ENCODE data around the gene UST.

UST gene

DNA sequence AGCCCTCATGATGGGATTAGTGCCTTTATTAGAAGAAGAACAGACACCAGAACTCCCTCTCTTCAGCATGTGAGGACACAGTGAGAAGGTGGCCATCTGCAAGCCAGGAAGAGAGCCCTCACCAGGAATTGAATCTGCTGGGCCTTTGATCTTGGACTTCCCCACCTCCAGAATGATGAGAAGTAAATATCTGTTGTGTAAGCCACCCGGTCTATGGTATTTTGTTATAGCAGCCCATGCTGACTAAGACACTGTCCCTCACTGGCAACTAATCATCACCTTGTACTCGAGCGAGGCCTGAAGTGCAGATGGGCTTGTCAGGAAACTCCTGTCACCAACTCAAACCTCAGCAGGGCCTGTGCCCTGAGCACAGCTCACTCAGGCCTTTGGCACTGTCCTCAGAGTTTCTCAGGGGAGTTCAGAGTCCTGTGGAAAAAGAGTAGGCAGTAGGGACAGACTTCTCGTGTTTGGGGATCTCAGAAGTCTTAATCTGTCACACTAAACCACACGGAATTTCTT is 62.0 kb downstream of the UST start:
- DNase-seq = no peak

DNA sequence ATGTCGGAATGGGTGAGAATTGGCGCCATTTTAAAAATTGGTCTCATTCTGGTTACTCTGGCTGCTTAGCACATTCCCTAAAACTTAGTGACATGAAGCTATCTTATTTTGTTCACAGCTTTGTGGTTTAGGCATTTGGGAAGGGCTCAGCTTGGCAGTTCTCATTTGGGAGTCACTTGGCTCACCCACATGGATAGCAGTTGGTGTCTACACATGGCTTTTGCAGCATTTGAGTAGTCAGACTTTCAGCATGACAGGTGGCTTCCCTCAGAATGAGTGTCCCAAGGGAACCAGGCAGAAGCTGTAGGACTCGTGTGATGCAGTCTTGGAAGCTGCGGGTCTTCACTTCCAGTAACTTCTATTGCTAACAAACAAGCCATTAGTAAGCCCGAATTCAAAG is 64.6 kb downstream of the UST start:
- no peak for DNase-seq

DNA sequence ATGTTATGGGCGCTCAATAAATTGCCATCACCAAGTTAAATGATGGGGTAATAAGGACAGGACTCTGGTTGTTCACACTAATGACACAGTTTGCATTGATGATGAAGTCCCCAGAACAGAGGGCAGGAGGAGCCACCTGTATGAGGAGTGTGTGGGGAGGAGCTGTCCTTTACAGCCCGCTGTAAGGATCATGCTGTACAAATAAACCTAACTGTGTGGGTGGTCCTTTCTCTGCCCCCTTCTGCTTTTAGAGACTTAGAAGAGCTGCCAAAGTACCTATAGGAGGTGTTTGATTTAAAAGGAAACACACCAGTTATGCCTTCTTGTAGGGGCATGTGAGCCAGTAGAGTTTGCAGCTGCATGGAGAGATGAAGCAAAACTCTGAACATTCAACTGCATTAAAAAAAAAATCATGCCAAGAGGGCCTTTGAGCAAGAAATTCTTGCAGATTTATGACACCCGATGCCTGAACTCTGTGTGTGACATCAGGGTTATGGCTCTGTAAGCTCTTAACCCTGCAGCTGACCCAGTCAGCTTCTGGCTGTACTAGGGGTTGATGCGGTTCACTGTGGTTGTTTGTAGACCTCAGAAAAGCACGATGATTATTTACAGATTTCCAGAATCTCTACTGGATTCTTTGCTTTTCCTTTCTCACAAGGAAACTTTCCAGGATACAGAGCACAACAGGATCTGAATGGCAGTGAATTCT is 67.4 kb downstream of the UST start:
- DNase-seq = no peak

DNA sequence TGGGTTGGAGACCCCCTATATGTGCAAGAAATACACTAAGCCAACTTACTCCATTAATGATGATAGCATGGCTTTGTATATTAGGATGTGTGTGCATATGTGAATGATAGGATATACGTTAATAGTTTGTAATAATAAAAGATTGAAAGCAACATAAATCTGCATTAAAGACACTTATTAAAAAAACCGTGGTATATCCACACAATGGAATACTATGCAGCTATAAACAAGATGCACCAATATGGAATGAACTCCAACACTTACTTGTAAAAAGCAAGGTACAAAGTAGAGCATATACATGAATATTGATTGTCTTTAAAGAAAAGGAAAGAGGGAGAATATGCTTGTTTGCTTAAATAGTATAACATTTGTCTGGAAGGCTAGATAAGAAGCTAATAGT is 68.0 kb downstream of the UST start:
- no peak for DNase-seq

DNA sequence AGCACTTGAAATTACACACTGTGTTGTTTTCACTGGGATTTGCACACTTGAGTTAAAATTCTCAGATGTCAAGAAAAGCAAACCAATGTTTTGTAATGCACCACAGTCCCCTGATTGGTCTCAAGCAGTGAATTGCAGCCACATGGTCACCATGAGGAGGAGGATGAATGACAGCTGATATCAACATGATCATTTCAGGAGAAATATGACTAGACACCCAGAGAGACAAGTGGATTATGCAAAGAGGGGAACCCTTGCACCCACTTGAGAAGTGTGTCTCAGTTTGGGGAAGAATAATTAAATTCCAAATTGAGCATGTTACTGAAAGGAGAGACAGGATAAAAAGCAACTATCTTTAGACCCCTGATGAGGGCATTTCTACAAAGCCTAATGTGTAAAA is 69.3 kb downstream of the UST start:
- DNase-seq = no peak

DNA sequence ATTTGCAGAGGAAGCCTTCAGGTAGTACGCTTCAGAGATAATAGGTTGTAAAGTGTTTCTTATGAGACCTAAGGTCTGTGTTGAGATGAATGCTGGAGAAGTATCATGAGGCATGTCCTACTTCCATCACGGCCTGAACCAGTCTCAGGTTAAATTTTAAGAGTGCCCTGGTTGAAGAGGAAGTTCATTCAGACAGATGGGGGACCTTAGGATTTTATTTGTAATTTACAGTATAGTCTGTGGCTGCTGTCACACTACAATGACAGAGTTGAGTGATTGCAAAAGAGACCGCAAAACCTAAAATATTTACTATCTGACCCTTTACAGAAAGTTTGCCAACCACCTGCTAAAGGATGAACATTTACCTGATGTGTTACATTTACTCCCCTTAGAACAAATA is 70.9 kb downstream of the UST start:
- DNase-seq = no peak

DNA sequence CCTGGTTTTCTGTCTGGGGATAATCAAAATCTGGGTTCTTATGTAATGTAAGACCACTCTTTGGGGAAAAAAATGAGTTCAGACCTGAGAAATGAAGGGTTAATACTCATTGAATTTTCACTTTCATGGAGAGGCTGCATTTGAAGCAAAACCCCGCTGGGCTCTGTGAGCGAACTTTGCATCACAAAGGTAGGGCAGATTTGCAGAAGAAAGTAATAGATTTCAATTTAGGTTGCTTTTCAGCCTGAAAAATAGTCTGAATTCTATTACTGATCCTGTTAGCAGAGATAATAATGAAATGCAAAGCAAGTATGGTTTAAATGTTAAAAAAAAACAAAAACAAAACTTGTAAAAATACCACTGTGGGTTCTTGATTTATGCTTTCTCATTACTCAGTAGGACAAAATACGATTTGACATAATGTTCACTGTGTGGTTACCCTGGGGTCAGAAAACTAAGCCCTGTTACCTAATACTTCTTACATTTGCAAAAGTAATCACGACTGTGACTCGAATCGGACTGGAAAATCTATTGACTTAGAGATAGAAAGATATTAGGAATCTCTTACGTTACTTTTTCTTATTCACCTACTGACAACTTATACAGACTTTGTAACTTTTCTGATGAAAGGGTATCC is 72.2 kb downstream of the UST start:
- DNase-seq = no peak

DNA sequence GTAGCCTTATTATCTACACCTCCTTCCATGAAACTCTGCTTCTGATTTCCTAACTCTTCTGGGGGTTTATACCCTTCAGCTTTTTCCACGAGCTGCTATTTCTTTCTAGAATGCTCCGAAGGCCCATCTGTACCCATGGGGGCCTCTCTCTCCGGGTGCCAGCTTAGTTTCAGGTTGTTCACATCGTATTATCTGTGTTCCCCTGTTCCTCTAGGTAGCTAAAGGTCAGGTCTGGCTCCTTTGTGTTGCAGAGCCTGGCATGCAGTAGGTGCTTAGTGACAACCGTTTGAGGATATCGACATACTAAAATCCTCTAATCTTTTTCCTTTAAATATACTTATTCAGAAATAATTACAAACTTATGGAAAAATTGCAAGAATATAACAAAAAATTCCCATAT is 73.0 kb downstream of the UST start:
- no peak for DNase-seq

DNA sequence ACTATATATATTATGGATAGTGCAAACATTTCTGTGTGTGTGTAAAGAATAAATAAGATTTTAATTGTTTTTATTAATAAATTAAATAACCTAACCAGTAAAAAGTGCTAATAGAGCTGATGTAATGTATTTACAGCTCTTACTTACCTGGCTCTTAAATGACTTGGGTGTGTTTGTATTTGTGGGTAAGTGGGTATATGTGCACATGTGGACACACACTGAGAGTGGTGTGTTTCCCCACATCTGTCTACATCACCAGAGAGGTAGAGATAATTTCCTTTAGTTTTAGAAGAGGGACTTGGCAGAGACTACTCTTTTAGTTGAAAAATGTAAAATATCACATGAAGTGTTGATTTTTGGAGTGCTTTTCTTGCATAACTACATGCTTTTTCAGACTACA is 76.0 kb downstream of the UST start:
- DNase-seq = no peak

DNA sequence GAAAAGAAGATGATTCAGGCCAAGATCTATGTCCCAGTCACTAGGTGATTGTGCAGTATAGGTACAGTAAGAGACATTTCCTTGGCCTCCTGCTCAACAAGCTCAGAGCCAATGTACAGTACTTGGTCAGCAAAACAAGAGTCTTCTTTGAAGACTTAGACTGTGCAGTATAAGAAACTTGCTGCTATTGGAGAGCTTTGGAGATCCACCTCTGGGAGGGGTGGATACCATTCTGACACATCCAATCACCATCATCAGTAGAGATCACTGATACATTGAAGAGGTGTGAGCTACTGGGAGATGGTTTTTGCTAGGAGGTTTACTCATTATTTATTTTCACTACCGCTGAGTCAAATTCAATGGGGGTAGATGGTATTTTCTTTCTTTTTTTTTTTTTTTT is 77.5 kb downstream of the UST start:
- no peak for DNase-seq

DNA sequence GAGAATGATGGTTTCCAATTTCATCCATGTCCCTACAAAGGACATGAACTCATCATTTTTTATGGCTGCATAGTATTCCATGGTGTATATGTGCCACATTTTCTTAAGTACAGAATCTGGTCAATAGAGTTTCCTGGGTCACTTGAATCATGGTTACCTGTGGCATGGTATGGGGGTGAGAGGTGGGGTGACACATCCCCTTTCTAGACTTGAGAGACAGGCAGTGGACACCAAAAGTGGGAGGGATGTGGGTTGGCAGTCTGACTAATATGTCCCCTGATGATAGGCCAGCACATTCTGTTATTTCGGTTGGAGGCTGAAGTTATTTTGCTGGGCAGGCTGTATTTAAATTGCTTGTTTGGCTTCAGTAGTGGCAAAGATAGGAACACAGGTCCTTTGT is 78.1 kb downstream of the UST start:
- no peak for DNase-seq

DNA sequence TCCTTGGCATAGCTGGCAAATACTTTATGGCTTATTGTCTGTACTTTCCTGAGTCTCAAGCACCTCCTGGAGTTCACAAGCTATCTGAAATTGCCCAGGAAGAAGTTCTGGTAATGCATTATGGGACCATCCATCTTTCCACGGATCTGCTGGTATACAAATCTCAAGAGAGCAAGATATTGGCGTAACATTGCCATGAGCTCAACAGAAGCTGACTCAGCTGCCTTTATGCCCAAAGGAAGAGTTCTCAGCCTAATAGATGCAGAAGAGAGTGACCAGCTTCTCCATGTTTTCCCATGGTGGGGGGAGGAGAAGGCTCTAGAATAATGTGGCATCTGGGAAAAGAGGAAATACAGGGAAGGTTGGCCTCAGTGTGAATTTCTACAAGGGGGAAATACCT is 78.7 kb downstream of the UST start:
- DNase-seq = no peak

DNA sequence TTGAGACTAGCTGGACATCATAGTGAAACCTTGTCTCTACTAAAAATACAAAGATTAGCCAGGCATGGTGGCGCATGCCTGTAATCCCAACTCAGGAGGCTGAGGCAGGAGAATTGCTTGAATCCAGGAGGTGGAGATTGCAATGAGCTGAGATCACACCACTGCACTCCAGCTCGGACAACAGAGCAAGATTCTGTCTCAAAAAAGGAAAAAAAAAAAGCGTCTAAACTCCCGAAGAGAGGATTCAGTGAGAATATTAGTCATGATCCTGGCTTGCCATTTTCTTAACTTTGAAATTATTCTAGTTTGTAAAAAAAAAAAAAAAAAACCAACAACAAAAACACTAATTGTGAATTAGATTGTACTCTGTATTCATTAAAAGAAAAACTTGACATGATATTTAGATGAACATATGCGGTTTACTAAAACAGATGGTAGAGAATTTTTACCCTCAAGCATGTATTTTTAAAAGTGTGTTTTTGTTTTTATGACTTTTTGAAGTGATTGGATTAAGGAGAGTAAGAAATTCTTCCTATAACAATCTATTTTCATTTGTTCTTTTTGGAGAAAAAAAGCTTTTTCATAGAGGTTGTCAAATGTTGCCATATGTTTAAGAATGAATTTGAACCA is 80.7 kb downstream of the UST start:
- DNase-seq = no peak

DNA sequence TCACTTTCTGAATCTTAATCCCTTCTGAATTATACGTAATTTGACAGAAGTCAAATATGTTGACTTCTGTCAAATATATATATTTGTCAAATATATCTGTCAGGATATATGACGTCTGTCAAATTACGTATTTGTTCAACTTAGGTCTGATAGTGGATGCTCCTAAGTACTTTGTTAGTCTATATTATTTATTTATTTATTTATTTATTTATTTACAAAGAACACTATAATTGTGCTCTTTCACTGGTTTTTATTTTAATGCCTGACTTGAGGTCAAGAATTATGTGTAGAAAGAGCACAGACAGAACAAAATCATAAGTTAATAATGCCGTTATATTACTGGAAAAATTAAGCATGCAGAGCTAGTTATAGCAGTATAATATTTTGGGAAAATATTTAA is 81.2 kb downstream of the UST start:
- DNase-seq = no peak

DNA sequence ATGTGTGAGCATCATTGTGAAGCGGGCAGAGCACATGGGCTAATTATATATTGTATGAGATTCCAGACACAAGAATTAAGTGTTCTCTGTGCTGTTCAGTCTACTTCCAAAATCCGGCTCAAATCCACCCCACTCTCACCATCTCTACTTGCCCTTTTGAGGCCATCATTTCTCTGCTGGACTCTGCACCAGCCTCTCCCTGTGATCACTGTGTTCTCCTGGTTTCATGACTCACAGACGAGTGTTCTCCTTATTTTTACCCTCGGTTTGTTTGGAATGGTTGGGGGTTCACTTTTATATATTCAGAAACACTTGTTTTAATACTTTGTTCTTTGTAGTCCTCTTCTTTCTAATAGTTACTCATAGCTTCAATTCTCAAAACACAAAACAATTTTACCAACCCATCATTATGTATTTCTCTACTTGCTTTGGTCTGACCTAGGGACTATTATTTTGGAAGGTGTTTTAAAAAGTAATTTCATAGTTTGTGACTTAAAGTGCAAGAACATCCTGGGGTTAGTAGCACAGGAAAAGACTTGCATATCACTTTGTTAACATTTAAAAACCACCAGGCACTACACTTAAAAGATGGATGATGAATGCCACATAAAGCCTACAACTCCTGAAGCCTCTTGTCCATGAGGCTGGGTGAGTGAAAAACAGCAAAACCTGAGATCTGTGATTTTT is 82.7 kb downstream of the UST start:
- no peak for DNase-seq

DNA sequence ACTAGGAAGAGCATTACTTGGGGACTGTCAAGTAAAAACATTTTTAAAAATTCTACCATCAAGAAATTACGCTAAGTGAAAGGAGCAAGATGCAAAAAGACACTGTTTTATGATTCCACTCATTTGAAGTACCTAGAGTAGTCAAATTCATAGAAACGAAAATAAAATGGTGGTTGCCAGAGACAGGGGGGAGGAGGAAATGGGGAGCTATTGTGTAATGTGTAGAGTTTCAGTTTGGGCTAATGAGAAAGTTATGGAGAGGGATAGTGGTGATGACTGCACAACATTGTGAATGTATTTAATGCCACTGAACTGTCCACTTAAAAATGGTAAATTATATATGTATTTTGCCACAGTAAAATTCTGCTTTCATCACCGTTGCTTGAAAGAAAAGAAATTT is 83.8 kb downstream of the UST start:
- DNase-seq = no peak

DNA sequence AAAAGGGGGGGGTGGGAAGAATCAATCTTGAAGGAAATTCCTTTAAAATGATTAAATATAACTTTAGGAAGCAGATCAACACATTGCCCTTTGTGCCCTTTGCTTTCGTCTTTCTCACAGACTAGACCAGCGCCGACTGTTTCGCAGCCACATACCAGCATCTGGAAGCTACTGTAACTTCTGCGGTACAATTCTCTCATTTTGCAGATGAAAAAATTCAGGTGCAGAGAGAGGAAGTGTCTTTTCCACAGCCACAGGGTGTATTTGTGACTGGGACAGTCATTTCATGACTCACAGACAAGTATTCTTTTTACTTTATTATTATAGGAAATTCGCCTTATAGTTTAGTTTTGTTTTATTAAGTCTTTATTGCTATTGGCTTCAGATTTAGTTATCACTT is 84.2 kb downstream of the UST start:
- no peak for DNase-seq

DNA sequence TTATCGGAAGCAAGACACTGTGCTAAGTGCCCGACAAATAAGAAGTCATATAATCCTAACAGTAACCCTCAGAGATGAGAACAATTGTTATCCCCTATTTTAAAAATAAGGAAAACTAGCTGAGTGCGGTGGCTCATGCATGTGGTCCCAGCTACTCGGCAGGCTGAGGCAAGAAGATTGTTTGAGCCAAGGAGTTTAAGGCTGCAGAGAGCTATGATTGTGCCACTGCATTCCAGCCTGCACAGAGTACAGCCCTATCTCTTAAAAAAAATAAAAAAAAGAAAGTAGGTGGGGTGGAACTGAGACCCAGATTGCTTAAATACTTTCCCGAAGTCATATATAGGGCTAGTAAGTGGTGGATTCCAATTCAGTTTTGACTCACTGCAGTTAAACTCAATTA is 84.7 kb downstream of the UST start:
- no peak for DNase-seq

DNA sequence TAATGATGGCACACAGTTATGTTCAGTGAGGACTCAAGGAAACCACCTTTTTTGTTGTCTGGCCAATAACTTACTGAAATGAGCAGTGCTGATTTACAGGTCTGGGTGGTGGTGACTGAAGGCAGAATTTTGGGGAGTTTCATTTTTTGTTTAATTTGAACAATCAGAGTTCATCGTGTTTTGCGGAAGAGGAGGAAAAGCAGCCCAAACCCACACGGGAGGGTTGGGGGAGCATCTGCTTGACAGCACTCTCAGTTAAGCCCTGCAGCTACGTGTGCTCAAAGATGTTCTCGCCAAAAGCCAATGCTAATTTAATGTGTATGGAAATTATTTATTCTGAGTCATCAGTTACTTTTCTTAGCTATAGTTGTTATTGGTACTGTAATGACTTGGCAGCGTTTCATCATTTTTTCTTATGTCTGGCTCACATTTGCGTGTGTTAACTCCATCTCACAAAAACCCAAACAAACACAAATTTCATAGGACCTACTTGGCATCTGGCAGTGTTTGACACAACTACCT is 89.2 kb downstream of the UST start:
- DNase-seq = no peak

DNA sequence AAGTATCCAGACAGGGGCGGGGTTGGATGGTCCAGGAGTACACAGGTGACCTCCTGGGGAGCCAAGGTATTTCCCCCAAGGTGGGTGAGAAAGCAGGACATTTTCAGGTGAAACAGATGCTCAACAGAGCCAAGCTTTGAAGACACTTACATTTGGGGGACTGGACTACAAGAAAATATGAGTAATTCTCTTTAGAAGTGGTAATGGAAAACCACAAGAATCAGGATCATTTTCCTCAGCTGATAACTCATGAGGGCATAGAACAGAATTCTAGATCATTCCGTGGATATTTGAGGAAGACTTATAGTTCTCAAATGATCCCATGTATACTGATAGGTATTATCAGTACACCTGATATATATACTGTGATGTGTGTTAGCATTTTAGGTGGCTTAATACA is 89.9 kb downstream of the UST start:
- DNase-seq = no peak

DNA sequence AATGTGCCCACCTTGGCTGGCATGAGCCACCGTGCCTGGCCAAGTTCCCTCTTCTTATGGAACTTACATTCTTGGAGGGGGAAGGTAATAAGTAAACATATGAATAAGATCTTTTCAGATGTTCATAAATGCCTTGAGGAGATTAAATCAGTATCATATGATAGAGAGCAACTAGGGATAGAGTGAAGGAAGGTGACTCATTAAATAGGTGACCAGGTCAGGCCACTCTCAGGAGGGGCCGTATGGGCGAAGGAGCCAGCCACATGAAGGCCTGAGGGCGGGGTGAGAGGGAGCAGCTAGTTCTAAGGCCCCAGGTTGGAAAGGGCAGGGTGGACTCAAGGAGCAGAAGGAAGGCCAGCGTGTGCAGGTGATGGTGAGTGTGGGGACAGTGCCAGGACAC is 91.1 kb downstream of the UST start:
- no peak for DNase-seq

DNA sequence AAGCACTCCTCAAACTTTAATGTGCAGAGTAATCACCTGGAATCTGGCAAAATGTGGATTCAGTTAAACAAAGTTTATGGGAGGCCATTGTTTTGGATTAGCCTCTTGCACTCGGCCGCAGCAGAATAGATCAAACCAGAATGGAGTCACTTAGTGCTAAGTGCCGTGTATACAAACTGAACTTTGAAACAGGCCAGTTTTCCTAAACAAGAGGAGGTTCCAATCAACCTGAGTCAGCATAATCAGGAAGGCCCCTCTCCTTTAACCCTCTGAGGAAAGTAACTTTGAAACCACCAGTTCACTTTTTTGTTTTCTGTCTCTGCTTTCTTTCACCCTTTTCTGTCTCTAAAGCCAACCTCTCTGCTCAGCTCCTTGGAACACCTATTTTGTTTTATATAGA is 92.2 kb downstream of the UST start:
- no peak for DNase-seq

DNA sequence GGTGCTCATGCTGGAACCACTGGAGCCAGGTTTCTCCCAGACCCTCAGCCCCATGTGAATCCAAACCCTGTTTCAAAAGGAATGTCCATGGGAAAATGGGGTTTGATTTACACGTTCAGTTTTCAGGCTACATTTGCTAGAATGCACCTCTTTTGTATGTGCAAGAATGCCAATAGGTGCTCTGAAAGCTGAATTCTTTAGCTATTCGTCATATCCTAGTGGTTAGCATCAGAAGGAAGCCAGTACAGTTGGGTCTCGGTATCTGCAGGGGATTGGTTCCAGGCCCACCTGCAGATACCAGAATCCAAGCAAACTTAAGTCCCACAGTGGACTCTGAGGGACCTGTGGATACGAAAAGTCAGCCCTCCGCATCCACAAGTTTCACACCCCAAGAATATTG is 93.4 kb downstream of the UST start:
- DNase-seq = no peak

All from AML-193 (cell line).